Stimulated activated CD8-positive, alpha-beta memory T cell treated with anti-CD3 and anti-CD28 coated beads, Interleukin-4, amount 100 ng/mL, for 1 hour (primary cell): ENCODE measurements around the gene CMTM3.
A peak's percentile ranks its signal among the peaks of the same experiment; 100 is the strongest.
"Not testable (repeated sequence)": the region's sequence is repeated elsewhere in the genome, so short reads cannot be mapped to it uniquely, and the experiment has no call there.

Experiments used
- DNase-seq, 2 donors: peaks; one replicate each; pipeline ENCODE4 v3.0.0-alpha.2; 2020; ENCODE audit warnings: low read depth in 2 of 2, low spot score in 1 of 2

The CMTM3 gene

GRCh38 chr16:66631558-66631957 is 27.1 kb downstream of the CMTM3 start:
- not testable (repeated sequence) for DNase-seq

- DNase-seq: no peak
Measured at GRCh38 chr16:66634527-66635196, 30.2 kb downstream of the CMTM3 start.

DNA sequence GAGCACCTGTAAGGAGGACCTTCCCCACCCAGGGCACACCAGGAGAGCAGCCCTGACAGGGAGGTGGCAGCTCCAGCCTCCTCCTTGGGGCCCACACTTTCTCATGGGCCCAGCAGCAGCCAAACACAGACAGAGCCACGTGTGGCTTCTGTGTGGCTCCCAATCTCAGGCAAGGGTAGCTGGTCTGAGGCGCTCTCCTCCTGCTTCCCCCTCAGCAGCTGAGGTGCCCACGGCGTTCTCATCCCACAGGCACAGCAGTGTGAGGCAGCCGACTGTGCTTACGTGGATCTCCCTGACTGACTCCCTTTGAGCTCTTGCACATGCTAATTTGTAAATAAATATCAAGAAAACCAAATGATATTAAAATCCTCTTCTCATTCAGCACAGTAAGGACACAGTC is 30.9 kb downstream of the CMTM3 start:
- DNase-seq: no peak

DNA sequence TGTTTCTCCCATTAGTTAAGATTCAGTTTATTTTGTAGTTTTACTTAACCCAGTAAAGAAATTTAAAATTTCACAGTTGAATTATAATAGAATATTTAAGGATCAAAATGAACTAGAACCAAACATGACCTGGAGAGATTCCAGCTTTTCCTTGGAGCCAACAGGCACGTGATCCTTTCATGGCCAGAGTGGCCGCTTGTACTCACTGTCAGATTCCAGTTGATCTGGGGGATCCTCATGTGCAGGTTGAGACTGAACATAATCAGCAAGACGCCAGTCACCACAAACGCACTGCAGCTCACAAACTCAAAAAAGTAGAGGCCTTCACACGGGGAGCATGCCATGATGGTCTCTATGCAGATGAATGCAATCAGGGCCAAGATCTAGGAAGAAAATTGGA is 31.7 kb downstream of the CMTM3 start:
- no peak for DNase-seq

DNA sequence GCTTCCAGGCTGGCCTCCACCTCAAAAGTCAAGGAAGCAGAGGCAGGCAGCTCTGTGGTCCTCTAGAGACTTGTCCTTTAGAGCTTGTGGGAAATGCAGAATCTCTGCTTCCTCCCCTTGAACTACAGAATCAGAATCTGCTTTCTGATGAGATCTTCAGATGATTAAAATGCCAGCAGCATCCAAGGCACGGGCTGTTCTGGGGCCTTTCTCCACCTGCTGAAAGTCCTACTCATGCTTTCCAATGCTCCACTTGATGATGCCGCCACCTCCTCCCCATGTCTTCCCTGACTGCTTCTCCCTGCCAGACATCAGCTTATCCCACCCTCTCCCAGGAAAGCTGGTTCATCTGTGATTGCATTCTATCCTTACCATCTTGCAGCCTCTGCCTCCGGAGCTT is 33.3 kb downstream of the CMTM3 start:
- no peak for DNase-seq

DNA sequence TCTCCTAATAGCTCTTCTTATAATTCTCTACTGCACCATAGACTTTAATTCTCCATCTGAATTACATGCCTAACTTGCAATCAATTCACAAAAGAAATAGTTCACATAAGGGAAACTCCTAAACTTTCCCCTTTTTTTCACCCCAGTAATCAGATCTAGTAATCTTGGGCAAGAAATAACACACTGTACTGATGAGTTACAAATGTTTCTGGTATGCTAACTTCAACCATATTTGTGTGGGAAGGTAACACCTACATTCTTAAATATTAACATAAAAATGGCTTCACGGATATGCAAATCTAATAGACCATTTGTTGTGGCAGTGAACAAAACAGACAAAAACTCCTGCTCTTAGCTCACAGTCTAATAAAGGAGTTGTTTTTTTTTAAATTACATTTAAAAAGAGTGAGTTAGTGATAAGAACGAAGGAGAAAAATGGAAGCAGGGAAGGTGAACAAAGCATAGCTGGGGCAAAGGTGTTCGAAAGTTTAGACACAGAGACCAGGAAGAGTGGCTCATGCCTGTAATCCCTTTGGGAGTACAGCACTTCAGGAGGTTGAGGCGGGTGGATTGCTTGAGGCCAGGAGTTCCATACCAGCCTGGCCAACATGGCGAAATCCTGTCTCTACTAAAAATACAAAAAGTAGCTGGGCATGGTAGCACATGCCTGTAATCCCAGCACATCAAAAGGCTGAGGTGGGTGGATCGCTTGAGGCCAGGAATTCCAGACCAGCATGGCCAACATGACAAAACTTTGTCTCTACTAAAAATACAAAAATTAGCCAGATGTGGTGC is 34.8 kb downstream of the CMTM3 start:
- no peak for DNase-seq

GRCh38 chr16:66640724-66641314 is 36.3 kb downstream of the CMTM3 start:
- DNase-seq: no peak

GRCh38 chr16:66641387-66641786 is 36.9 kb downstream of the CMTM3 start:
- no peak for DNase-seq

GRCh38 chr16:66647866-66648265 is 43.4 kb downstream of the CMTM3 start:
- no peak for DNase-seq

GRCh38 chr16:66649167-66649566 is 44.7 kb downstream of the CMTM3 start:
- DNase-seq: no peak

DNA sequence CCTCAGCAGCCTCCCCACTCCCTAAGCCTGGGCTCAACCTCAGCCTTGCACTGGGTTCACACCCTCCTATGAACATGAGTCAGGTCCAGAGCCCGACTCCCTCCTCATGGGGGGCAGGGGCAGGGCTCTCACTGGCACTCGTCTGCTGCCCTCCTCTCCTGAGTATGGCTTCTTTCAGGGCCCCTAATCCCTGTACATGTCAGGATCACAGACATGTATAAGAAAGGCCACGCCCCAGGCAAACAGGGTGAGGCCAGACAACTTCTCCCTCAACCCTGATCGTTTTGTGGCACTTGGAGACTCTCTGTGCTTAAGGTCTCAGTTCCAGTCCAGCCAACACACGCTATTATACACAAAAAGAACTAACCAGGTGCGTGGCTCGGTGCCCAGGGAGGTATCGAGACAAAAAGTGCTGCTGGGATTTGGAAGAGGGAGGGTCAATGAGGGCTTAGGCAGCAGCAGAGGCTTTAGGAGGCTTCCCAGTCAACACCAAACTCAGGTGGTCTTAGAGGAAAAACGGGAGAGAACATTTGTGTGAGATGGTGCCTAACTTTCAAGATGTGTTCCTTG is 45.2 kb downstream of the CMTM3 start:
- DNase-seq: no peak

DNA sequence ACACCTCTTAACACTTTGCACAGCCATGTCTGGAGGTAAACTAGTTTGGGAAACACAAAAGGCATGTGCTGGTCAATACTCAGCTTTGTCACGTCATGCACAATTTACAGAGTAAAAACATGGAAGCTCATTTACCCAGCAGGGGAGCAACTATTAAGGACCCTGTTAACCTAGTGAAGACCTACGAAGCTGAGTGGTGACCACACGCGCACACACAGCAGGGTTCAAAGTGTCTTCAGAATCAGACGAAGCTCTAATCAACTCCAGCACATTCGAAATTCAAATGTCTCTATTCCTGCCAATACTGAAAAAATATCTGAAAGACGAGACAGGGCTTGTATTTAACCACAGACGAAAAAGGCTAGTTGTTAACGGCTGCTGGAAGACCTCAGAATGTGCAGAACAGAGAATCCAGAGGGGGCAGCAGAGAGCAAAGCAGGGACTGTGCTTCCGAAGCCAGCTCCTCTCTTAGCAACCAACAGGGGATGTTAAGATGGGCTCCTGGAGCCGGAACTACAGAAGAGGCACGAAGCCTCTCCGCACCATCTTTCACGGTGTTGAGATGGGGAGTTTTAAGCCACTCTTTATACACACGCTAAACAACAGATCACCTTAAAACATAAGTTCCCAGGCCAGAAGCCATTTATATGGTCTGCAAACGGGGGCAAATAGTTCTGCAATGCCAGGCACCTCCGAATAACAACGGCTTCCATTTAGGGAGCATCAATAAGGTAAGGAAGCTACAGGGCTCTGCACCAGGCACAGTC is 46.4 kb downstream of the CMTM3 start:
- peak; percentile 29 to 61 for DNase-seq

DNA sequence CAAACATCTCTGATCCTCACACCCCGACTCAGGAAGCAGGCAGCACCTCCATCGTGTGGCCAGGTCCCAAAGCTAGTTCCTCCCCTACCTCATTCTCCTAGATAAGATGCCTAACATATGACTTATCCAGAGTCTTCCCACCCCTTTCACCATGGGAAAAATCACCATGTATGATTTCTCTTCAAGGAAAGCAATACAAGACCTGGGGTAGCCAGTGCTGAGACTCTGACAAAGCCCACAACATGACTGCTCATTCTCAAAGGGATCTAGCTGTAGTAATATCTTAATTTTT is 46.9 kb downstream of the CMTM3 start:
- DNase-seq: no peak

DNA sequence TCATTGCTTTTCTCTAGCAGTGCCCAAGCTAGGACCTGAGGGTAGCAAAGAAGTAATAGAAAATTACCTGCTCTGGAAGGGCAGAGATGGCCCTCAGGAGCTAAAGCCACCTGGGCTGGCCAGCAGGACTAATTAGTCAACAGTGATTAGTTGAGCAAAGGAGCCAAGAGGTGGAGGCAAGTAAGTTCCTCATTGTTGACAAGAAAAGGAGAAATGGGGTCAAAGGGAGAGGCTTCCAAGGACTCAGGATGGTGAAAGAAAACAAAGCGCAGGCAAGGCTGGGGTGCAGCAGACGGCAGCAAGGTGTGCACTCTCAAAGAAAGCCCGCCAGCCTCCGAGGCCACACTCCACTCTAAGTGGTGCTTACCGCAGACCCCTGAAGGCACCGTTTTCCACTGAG is 47.5 kb downstream of the CMTM3 start:
- no peak for DNase-seq

GRCh38 chr16:66652661-66653360 is 48.3 kb downstream of the CMTM3 start:
- no peak for DNase-seq

- DNase-seq: no peak
Measured at GRCh38 chr16:66653581-66654350, 49.3 kb downstream of the CMTM3 start.

- DNase-seq: no peak
Measured at GRCh38 chr16:66656547-66656946, 52.0 kb downstream of the CMTM3 start.

DNA sequence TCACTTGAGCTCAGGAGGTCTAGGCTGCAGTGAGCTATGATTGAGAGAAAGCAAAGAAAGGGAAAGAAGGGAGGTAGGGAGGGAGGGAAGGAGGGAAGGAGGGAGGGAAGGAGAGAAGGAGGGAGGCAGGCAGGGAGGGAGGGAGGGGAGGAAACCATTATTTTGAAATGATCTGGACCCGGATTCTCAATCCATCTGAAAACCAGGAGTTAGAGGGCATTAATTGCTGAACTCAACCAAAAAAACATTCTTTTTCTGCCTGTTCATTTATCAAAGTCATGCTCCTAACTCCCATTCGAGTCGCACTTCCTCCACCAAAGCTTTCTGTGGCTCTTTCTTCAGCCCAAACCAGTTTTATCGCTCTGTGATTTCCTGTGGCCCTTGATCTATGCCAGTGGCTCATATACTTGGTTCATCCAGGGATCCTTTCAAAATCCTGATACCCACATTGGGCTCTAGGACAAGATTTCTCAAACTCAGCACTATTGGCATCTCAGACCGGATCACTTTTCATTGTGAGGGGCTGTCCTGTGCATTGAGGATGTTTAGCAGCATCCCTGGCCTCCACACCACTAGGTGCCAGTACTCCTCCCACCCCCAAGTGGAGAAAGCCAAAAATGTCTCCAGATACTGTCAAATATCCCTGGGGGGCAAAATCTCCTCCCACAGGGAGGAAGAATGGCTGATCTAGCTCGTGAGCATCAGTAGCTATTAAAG is 53.8 kb downstream of the CMTM3 start:
- DNase-seq: no peak

- no peak for DNase-seq
Measured at GRCh38 chr16:66658860-66659190, 54.3 kb downstream of the CMTM3 start.
